ENCODE data around the gene KRTAP19-1.

GRCh38 chr21:30486180-30486579, 6.0 kb upstream of the KRTAP19-1 start:
- TF ChIP-seq CTCF (IDR thresholded peaks at IDR 0.05; ENCODE audit: insufficient read depth, low read depth, low read length) (no peak), EZH2 (IDR thresholded peaks at IDR 0.05; ENCODE audit: insufficient read depth, low read length) (no peak)

Measured in astrocyte (in vitro differentiated cells and primary cell).